RCC 7860 (cell line): ENCODE results near the gene CST8.
"Not testable (repeated sequence)": the region's sequence is repeated elsewhere in the genome, so short reads cannot be mapped to it uniquely, and the experiment has no call there.

Experiments used
- DNase-seq: peaks from one replicate; pipeline ENCODE4 v3.0.0-alpha.2; 2015; ENCODE audit warnings: low spot score
- FAIRE-seq: peaks from 2 replicates; lab custom pipeline; 2012; peaks lifted over from hg19 to GRCh38; lab: Jason Lieb, UNC

The CST8 gene

GRCh38 chr20:23473293-23473692, 17.6 kb upstream of the CST8 start:
- FAIRE-seq, DNase-seq: not testable (repeated sequence)

GRCh38 chr20:23475395-23475794, 15.5 kb upstream of the CST8 start:
- DNase-seq (no peak), FAIRE-seq (no peak)

- FAIRE-seq (no peak), DNase-seq (no peak)
Observed at GRCh38 chr20:23476015-23476754, 14.7 kb upstream of the CST8 start.

- FAIRE-seq, result no peak
- DNase-seq, result no peak
Observed at GRCh38 chr20:23477223-23477622, 13.7 kb upstream of the CST8 start.

GRCh38 chr20:23479043-23479442, 11.9 kb upstream of the CST8 start:
- FAIRE-seq, result no peak

GRCh38 chr20:23482138-23482537, 8.8 kb upstream of the CST8 start:
- DNase-seq (no peak), FAIRE-seq (no peak)

More at GRCh38 chr20:23479043-23479442, 11.9 kb upstream of the CST8 start:
- DNase-seq, result no peak

GRCh38 chr20:23484081-23484480, 6.8 kb upstream of the CST8 start:
- FAIRE-seq, result no peak
- no peak for DNase-seq

GRCh38 chr20:23488470-23488869, 2.4 kb upstream of the CST8 start:
- FAIRE-seq, result no peak

GRCh38 chr20:23488996-23489395, 1.9 kb upstream of the CST8 start:
- no peak for FAIRE-seq
- DNase-seq, result no peak

More at GRCh38 chr20:23488470-23488869, 2.4 kb upstream of the CST8 start:
- no peak for DNase-seq

- DNase-seq (no peak), FAIRE-seq (no peak)
Observed at GRCh38 chr20:23492292-23492691, 1.4 kb downstream of the CST8 start.

- no peak for DNase-seq
- FAIRE-seq, result no peak
Observed at GRCh38 chr20:23493172-23493772, 2.4 kb downstream of the CST8 start.

GRCh38 chr20:23497536-23497935, 6.6 kb downstream of the CST8 start:
- FAIRE-seq (no peak), DNase-seq (no peak)

GRCh38 chr20:23501926-23502325, 11.0 kb downstream of the CST8 start:
- no peak for FAIRE-seq
- DNase-seq, result no peak

GRCh38 chr20:23503649-23504048, 12.7 kb downstream of the CST8 start:
- FAIRE-seq (no peak), DNase-seq (no peak)

- FAIRE-seq, result no peak
- no peak for DNase-seq
Observed at GRCh38 chr20:23507346-23507745, 16.4 kb downstream of the CST8 start.

- peak; percentile 38 for DNase-seq
- no peak for FAIRE-seq
Observed at GRCh38 chr20:23508449-23509229, 17.7 kb downstream of the CST8 start.

GRCh38 chr20:23509247-23509913, 18.5 kb downstream of the CST8 start:
- FAIRE-seq (no peak), DNase-seq (peak; percentile 7)

- no peak for FAIRE-seq
- DNase-seq, result no peak
Observed at GRCh38 chr20:23510000-23510590, 19.2 kb downstream of the CST8 start.

GRCh38 chr20:23513164-23513563, 22.2 kb downstream of the CST8 start:
- DNase-seq (no peak), FAIRE-seq (no peak)

GRCh38 chr20:23514848-23515247, 23.9 kb downstream of the CST8 start:
- DNase-seq (no peak), FAIRE-seq (no peak)
